ENCODE measurements around the gene WDR89. TPM values are rescaled to one million over a fixed set of nuclear protein-coding genes. Genes with fewer than 3 reads are reported as not detected.

The WDR89 gene
- total and polyA plus RNA-seq, 9 of the 15 experiments (the other 6 are each of a cell fraction or from before 2014, with no cell fraction given): 9.3 to 25.6 (median 16.2) TPM

GRCh38 chr14:63650256-63650952 is 8.7 kb upstream of the WDR89 start:
- Histone ChIP-seq H3K9ac (ENCODE audit: insufficient read depth in 1 of 2, low read depth in 2 of 2, low read length in 2 of 2) (no peak overlapping the region), H3K36me3 (ENCODE audit: control insufficient read depth, insufficient read depth, low read length) (no peaks in the 10 kb centered on the region), H3K4me3 (no peak overlapping the region), H3K9me1 (ENCODE audit: control insufficient read depth, insufficient read depth, low read length) (no peaks in the 10 kb centered on the region), H3K9me3 (replicated peaks; ENCODE audit: control insufficient read depth, insufficient read depth, low read depth, low read length) (no peaks in the 10 kb centered on the region), H3K4me2 (ENCODE audit: insufficient read depth, low read length) (no peak overlapping the region), H3K4me1 (replicated peaks in 1 of 2; ENCODE audit: control insufficient read depth in 2 of 2, insufficient read depth in 2 of 2, low read length in 2 of 2) (no peaks in the 10 kb centered on the region), H2AFZ (ENCODE audit: low read depth, low read length) (no peak overlapping the region), H3K27me3 (ENCODE audit: control insufficient read depth in 2 of 2, insufficient read depth in 2 of 2, low read length in 2 of 2) (no peaks in the 10 kb centered on the region), H4K20me1 (replicated peaks; ENCODE audit: control insufficient read depth, insufficient read depth, low read length) (no peaks in the 10 kb centered on the region), H3K79me2 (ENCODE audit: control insufficient read depth, insufficient read depth, low read length) (no peaks in the 10 kb centered on the region), H3K27ac (ENCODE audit: extremely low read depth, low read depth, low read length) (no peak overlapping the region)
- BruUV-seq (replicated peaks): no TSS peak
- intact Hi-C loops (cut with micrococcal nuclease): no loop called here
- FAIRE-seq (no peak), ATAC-seq (no peak), DNase-seq (ENCODE audit: extremely low read depth in 1 of 4, low spot score in 3 of 4) (no peak)
- TF ChIP-seq TEAD2 (tag; IDR thresholded peaks at IDR 0.05) (no peak), KLF10 (CRISPR knock-in tag; IDR thresholded peaks at IDR 0.05) (no peak), ARID3B (CRISPR knock-in tag; IDR thresholded peaks at IDR 0.05; ENCODE audit: borderline replicate concordance) (no peak)
- POLR2A ChIA-PET: interaction anchor here (0.5 to 2.4 kb wide), 2 partner anchors 8 to 39 kb away, joined by 3 to 7 read pairs; no protein-coding TSS in a partner anchor
- in situ Hi-C loops (cut with MboI): no loop called here
- WGBS (ENCODE audit: insufficient coverage, low coverage, missing lambda C conversion rate): 62% methylated on average over 3 of the region's 3 CpGs
- CTCF ChIA-PET (ENCODE audit: low intra/inter-chr PET ratio): no interaction called here
